ENCODE measurements around the gene NDUFV1. TPM values are rescaled to one million over a fixed set of nuclear protein-coding genes. Genes with fewer than 3 reads are reported as not detected.
"Not testable (repeated sequence)": the region's sequence is repeated elsewhere in the genome, so short reads cannot be mapped to it uniquely, and the experiment has no call there.

NDUFV1 gene
- total and polyA plus RNA-seq, 2 experiments from 2014 or later, result 136 to 168 TPM

- H3K79me2 ChIP-seq (ENCODE audit: insufficient read depth), result no peaks in the 10 kb centered on the region
- H2AFZ ChIP-seq, result no peak overlapping the region
- no peaks in the 10 kb centered on the region for H4K20me1 ChIP-seq (ENCODE audit: insufficient read depth)
- H3K27ac ChIP-seq, result no peak overlapping the region
- DNase-seq, result no peak
- WGBS, 2 experiments (ENCODE audit: low coverage in 1 of 2, low lambda C conversion rate in 2 of 2, missing lambda C conversion rate in 2 of 2), result 60 to 61% methylated on average over 13 to 20 of the region's 20 CpGs
- H3K36me3 ChIP-seq (ENCODE audit: low read depth), result no peaks in the 10 kb centered on the region
- no peaks in the 10 kb centered on the region for H3K4me1 ChIP-seq (ENCODE audit: insufficient read depth)
- H3K4me2 ChIP-seq (ENCODE audit: unreplicated experiment), result no peak overlapping the region
- no peaks in the 10 kb centered on the region for H3K9me2 ChIP-seq (ENCODE audit: insufficient read depth)
- no peaks in the 10 kb centered on the region for H3K27me3 ChIP-seq (replicated peaks; ENCODE audit: insufficient read depth)
- in situ Hi-C loops (cut with MboI), result no loop called here
- TF ChIP-seq EZH2phosphoT487 (IDR thresholded peaks at IDR 0.05; ENCODE audit: insufficient read depth, low read depth) (no peak), EZH2 (IDR thresholded peaks at IDR 0.05; ENCODE audit: insufficient read depth, poor library complexity, severe bottlenecking) (no peak)
- no peak overlapping the region for H3K4me3 ChIP-seq
- H3K9me3 ChIP-seq (ENCODE audit: low read depth), result no peaks in the 10 kb centered on the region
- no peaks in the 10 kb centered on the region for H3F3A ChIP-seq (ENCODE audit: insufficient read depth)
- H3K9ac ChIP-seq, result no peak overlapping the region
Observed at GRCh38 chr11:67634366-67635230, 27.9 kb downstream of the NDUFV1 start.

DNA sequence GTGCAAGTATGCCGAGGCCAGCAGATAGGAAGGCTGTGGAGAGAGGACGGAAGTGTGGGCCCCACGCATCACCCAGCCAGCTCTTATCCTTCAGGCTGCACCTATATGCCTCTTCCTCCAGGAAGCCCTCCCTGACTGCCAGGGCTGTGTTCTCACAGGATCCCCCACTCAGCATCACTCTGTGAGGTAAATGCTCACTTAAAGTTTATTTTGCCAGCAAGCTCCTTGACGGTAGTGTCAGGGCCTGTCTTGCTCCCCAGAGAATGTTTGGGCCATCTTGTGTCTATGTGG is 28.4 kb downstream of the NDUFV1 start:
- Histone ChIP-seq H3K4me2 (ENCODE audit: unreplicated experiment) (no peak overlapping the region), H3K27me3 (replicated peaks; ENCODE audit: insufficient read depth) (0 out of 2 replicates have a peak, but pooled peaks cover 1% of the 10 kb centered on the region), H3F3A (ENCODE audit: insufficient read depth) (no peaks in the 10 kb centered on the region), H3K79me2 (ENCODE audit: insufficient read depth) (no peaks in the 10 kb centered on the region), H3K4me3 (no peak overlapping the region), H3K36me3 (ENCODE audit: low read depth) (no peaks in the 10 kb centered on the region), H3K9me2 (ENCODE audit: insufficient read depth) (no peaks in the 10 kb centered on the region), H2AFZ (no peak overlapping the region), H3K4me1 (ENCODE audit: insufficient read depth) (no peaks in the 10 kb centered on the region), H3K27ac (no peak overlapping the region), H3K9ac (no peak overlapping the region), H3K9me3 (ENCODE audit: low read depth) (no peaks in the 10 kb centered on the region), H4K20me1 (ENCODE audit: insufficient read depth) (no peaks in the 10 kb centered on the region)
- no peak for DNase-seq
- in situ Hi-C loops (cut with MboI), result no loop called here
- WGBS, 2 experiments (ENCODE audit: low coverage in 1 of 2, low lambda C conversion rate in 2 of 2, missing lambda C conversion rate in 2 of 2), result 82% methylated on average over 4 of the region's 4 CpGs
- TF ChIP-seq EZH2phosphoT487 (IDR thresholded peaks at IDR 0.05; ENCODE audit: insufficient read depth, low read depth) (no peak), EZH2 (IDR thresholded peaks at IDR 0.05; ENCODE audit: insufficient read depth, poor library complexity, severe bottlenecking) (no peak)

GRCh38 chr11:67636962-67637361 is 30.2 kb downstream of the NDUFV1 start:
- in situ Hi-C loops (cut with MboI), result no loop called here
- Histone ChIP-seq H3K4me3 (no peak overlapping the region), H3K36me3 (ENCODE audit: low read depth) (no peaks in the 10 kb centered on the region), H3F3A (ENCODE audit: insufficient read depth) (no peaks in the 10 kb centered on the region), H2AFZ (no peak overlapping the region), H3K9ac (no peak overlapping the region), H4K20me1 (ENCODE audit: insufficient read depth) (no peaks in the 10 kb centered on the region), H3K4me2 (ENCODE audit: unreplicated experiment) (no peak overlapping the region), H3K79me2 (ENCODE audit: insufficient read depth) (no peaks in the 10 kb centered on the region), H3K4me1 (ENCODE audit: insufficient read depth) (no peaks in the 10 kb centered on the region), H3K27me3 (replicated peaks; ENCODE audit: insufficient read depth) (peaks cover 8% of the 10 kb centered on the region; the same call in 1 of the 2 replicates), H3K9me3 (ENCODE audit: low read depth) (no peaks in the 10 kb centered on the region), H3K9me2 (ENCODE audit: insufficient read depth) (no peaks in the 10 kb centered on the region), H3K27ac (no peak overlapping the region)
- peak; percentile 39 for DNase-seq
- TF ChIP-seq EZH2 (IDR thresholded peaks at IDR 0.05; ENCODE audit: insufficient read depth, poor library complexity, severe bottlenecking) (no peak), EZH2phosphoT487 (IDR thresholded peaks at IDR 0.05; ENCODE audit: insufficient read depth, low read depth) (no peak)
- 39 to 43% methylated on average over 6 of the region's 6 CpGs for WGBS, 2 experiments (ENCODE audit: low coverage in 1 of 2, low lambda C conversion rate in 2 of 2, missing lambda C conversion rate in 2 of 2)

GRCh38 chr11:67637441-67637840 is 30.7 kb downstream of the NDUFV1 start:
- H3K9me3 ChIP-seq (ENCODE audit: low read depth); in situ Hi-C loops (cut with MboI); H4K20me1 ChIP-seq (ENCODE audit: insufficient read depth); DNase-seq; H3K9ac ChIP-seq; H3F3A ChIP-seq (ENCODE audit: insufficient read depth); H3K27ac ChIP-seq; H3K4me3 ChIP-seq; H3K27me3 ChIP-seq (replicated peaks; ENCODE audit: insufficient read depth); H2AFZ ChIP-seq; H3K36me3 ChIP-seq (ENCODE audit: low read depth); H3K4me2 ChIP-seq (ENCODE audit: unreplicated experiment); H3K9me2 ChIP-seq (ENCODE audit: insufficient read depth); H3K79me2 ChIP-seq (ENCODE audit: insufficient read depth); H3K4me1 ChIP-seq (ENCODE audit: insufficient read depth): not testable (repeated sequence)
- 57 to 60% methylated on average over 3 of the region's 3 CpGs for WGBS, 2 experiments (ENCODE audit: low coverage in 1 of 2, low lambda C conversion rate in 2 of 2, missing lambda C conversion rate in 2 of 2)

Data from GM23248 (cell line).